Caco-2 (cell line): ENCODE results near the gene C1RL. TPM values are rescaled to one million over a fixed set of nuclear protein-coding genes. Genes with fewer than 3 reads are reported as not detected.
A peak's percentile ranks its signal among the peaks of the same experiment; 100 is the strongest.

Experiments
- BruUV-seq: library from RNA; stranded (reverse); fragments of 400-500 nt; replicated peaks from 2 replicates; lab custom pipeline; 2021; lab: Mats Ljungman, UMichigan
- CTCF ChIA-PET: fragments of 300-600 bp; sonication (Branson Sonifier 250); formaldehyde crosslinking; loops from one replicate; lab custom pipeline; 2022; ENCODE audit warnings: antibody characterized with exemption; lab: Charles Lee
- POLR2A ChIA-PET: fragments of 300-600 bp; sonication (Branson Sonifier 250); formaldehyde crosslinking; loops from one replicate; lab custom pipeline; 2022; ENCODE audit warnings: antibody characterized with exemption; lab: Charles Lee
- DNase-seq, 2 experiments: peaks; one replicate each; pipeline versions ENCODE4 v3.0.0 to v3.0.0-alpha.2; 2020 to 2022
- H3K27me3 ChIP-seq: replicated peaks from 2 replicates; pipeline ENCODE4 v1.6.0; 2011; ENCODE audit warnings: low read length; ENCODE audit not compliant: control insufficient read depth, insufficient read depth
- H3K36me3 ChIP-seq: 2 replicates; pipeline ENCODE4 v1.5.1; 2011; ENCODE audit warnings: low read length; ENCODE audit not compliant: control insufficient read depth, insufficient read depth
- H3K4me1 ChIP-seq: fragments of 250-450 bp; sonication (Bioruptor Pico); 2 replicates; pipeline ENCODE4 v1.5.1; 2020; ENCODE audit warnings: mild to moderate bottlenecking
- H3K4me3 ChIP-seq: 2 replicates; pipeline ENCODE4 v1.5.1; 2011; ENCODE audit warnings: low read depth, mild to moderate bottlenecking, control low read depth, low read length
- H3K9me3 ChIP-seq: fragments of 250-450 bp; sonication (Bioruptor Pico); 2 replicates; pipeline ENCODE4 v1.5.1; 2020; ENCODE audit warnings: mild to moderate bottlenecking, moderate library complexity
- H3K27ac Mint-ChIP-seq: one replicate; pipeline ENCODE4 v1.8.0; 2022; ENCODE audit warnings: mixed read lengths; ENCODE audit not compliant: unreplicated experiment
- H3K27me3 Mint-ChIP-seq: one replicate; pipeline ENCODE4 v1.8.0; 2022; ENCODE audit warnings: mixed read lengths; ENCODE audit not compliant: insufficient read depth, unreplicated experiment
- H3K36me3 Mint-ChIP-seq: one replicate; pipeline ENCODE4 v1.8.0; 2022; ENCODE audit warnings: mild to moderate bottlenecking, mixed read lengths; ENCODE audit not compliant: insufficient read depth, unreplicated experiment
- H3K4me1 Mint-ChIP-seq: one replicate; pipeline ENCODE4 v1.8.0; 2022; ENCODE audit warnings: low read depth, mixed read lengths; ENCODE audit not compliant: unreplicated experiment
- H3K4me3 Mint-ChIP-seq: one replicate; pipeline ENCODE4 v1.8.0; 2022; ENCODE audit warnings: mild to moderate bottlenecking, moderate library complexity, mixed read lengths; ENCODE audit not compliant: unreplicated experiment
- H3K9me3 Mint-ChIP-seq: one replicate; pipeline ENCODE4 v1.8.0; 2022; ENCODE audit warnings: mixed read lengths; ENCODE audit not compliant: unreplicated experiment
- CTCF ChIP-seq, 2 experiments: fragments of 200-600 bp in 1 of 2; IDR thresholded peaks; 1 replicate in 1 of 2; 2 replicates in 1 of 2; pipeline versions ENCODE4 v1.5.1 to v1.8.0; 2011 to 2022; ENCODE audit warnings: antibody characterized with exemption in 1 of 2, control low read depth in 1 of 2, inconsistent platforms in 1 of 2, low read depth in 1 of 2, low read length in 1 of 2, mild to moderate bottlenecking in 1 of 2, moderate library complexity in 1 of 2; ENCODE audit not compliant: insufficient read depth in 1 of 2, severe bottlenecking in 1 of 2, unreplicated experiment in 1 of 2
- intact Hi-C: fragments of 100-400 bp; cut with micrococcal nuclease; formaldehyde crosslinking; loops from one replicate; pipeline ENCODE4 v1.10.0; 2022; ENCODE audit not compliant: unreplicated experiment
- total RNA-seq: library from RNA; stranded (reverse); gene quantifications from 2 replicates; pipeline ENCODE4 v1.2.3, GENCODE V29; 2022

C1RL gene
- total RNA-seq, 1 experiment from 2014 or later: 40.2 TPM

GRCh38 chr12:7122811-7123769 is 14.1 kb upstream of the C1RL start:
- H3K27ac Mint-ChIP-seq: no peak overlapping the region
- ChIA-PET POLR2A (no interaction called here), CTCF (interaction anchor here (1.6 kb wide), 1 partner anchor 14 kb away, joined by 7 read pairs; the partner anchor contains the start of gene C1RL)
- no peaks in the 10 kb centered on the region for H3K9me3 Mint-ChIP-seq
- H3K9me3 ChIP-seq: no peaks in the 10 kb centered on the region
- H3K4me3 Mint-ChIP-seq: no peak overlapping the region
- peak in 1 of 2 experiments; percentile 33 for DNase-seq
- H3K36me3 ChIP-seq: 0 out of 2 replicates have a peak, but pooled peaks cover 2% of the 10 kb centered on the region
- no TSS peak for BruUV-seq
- H3K27me3 Mint-ChIP-seq: no peaks in the 10 kb centered on the region
- intact Hi-C loops: no loop called here
- no peak for TF ChIP-seq CTCF (IDR thresholded peaks at IDR 0.05; ENCODE audit: insufficient read depth in 1 of 2, low read depth in 1 of 2, low read length in 1 of 2, severe bottlenecking in 1 of 2, unreplicated experiment in 1 of 2)
- H3K4me1 Mint-ChIP-seq: peaks cover 35% of the 10 kb centered on the region
- H3K36me3 Mint-ChIP-seq: no peaks in the 10 kb centered on the region
- no peaks in the 10 kb centered on the region for H3K27me3 ChIP-seq
- H3K4me1 ChIP-seq: peaks cover 23% of the 10 kb centered on the region
- H3K4me3 ChIP-seq: no peak overlapping the region

GRCh38 chr12:7121324-7121723 is 12.3 kb upstream of the C1RL start:
- BruUV-seq: no TSS peak
- Histone ChIP-seq H3K9me3 (no peaks in the 10 kb centered on the region), H3K4me3 (no peak overlapping the region), H3K27me3 (no peaks in the 10 kb centered on the region), H3K4me1 (peaks cover 15% of the 10 kb centered on the region), H3K36me3 (0 out of 2 replicates have a peak, but pooled peaks cover 2% of the 10 kb centered on the region)
- ChIA-PET CTCF (interaction anchor here (0.6 to 1.4 kb wide), 2 partner anchors 10 to 12 kb away, joined by 3 to 5 read pairs; partner anchors contain the start of gene C1RL), POLR2A (no interaction called here)
- intact Hi-C loops: no loop called here
- H3K4me3 Mint-ChIP-seq: no peak overlapping the region
- H3K27me3 Mint-ChIP-seq: no peaks in the 10 kb centered on the region
- no peak for TF ChIP-seq CTCF (IDR thresholded peaks at IDR 0.05; ENCODE audit: insufficient read depth in 1 of 2, low read depth in 1 of 2, low read length in 1 of 2, severe bottlenecking in 1 of 2, unreplicated experiment in 1 of 2)
- no peak overlapping the region for H3K27ac Mint-ChIP-seq
- no peaks in the 10 kb centered on the region for H3K36me3 Mint-ChIP-seq
- H3K9me3 Mint-ChIP-seq: no peaks in the 10 kb centered on the region
- peaks cover 26% of the 10 kb centered on the region for H3K4me1 Mint-ChIP-seq
- DNase-seq: peak in 1 of 2 experiments; percentile 34

GRCh38 chr12:7120166-7120565 is 11.2 kb upstream of the C1RL start:
- H3K36me3 Mint-ChIP-seq: no peaks in the 10 kb centered on the region
- no peak overlapping the region for H3K4me3 Mint-ChIP-seq
- peak in 1 of 2 experiments; percentile 24 for DNase-seq
- H3K4me1 ChIP-seq: peaks cover 15% of the 10 kb centered on the region
- no peaks in the 10 kb centered on the region for H3K9me3 Mint-ChIP-seq
- no peaks in the 10 kb centered on the region for H3K9me3 ChIP-seq
- BruUV-seq: no TSS peak
- peaks cover 2% of the 10 kb centered on the region; the same call in 1 of the 2 replicates for H3K36me3 ChIP-seq
- no peak overlapping the region for H3K4me3 ChIP-seq
- H3K4me1 Mint-ChIP-seq: peaks cover 26% of the 10 kb centered on the region
- CTCF ChIA-PET: no interaction called here
- intact Hi-C loops: no loop called here
- no peak overlapping the region for H3K27ac Mint-ChIP-seq
- POLR2A ChIA-PET: no interaction called here
- H3K27me3 ChIP-seq: no peaks in the 10 kb centered on the region
- H3K27me3 Mint-ChIP-seq: no peaks in the 10 kb centered on the region
- no peak for TF ChIP-seq CTCF (IDR thresholded peaks at IDR 0.05; ENCODE audit: insufficient read depth in 1 of 2, low read depth in 1 of 2, low read length in 1 of 2, severe bottlenecking in 1 of 2, unreplicated experiment in 1 of 2)
